Sigmoid colon (tissue), 7 donors: ENCODE results near the gene RNH1. TPM values are rescaled to one million over a fixed set of nuclear protein-coding genes. Genes with fewer than 3 reads are reported as not detected.
"Not testable (repeated sequence)": the region's sequence is repeated elsewhere in the genome, so short reads cannot be mapped to it uniquely, and the experiment has no call there.

Experiments used
- DNase-seq: peaks from one replicate; pipeline ENCODE4 v3.0.0-alpha.2; 2019
- H3K27ac ChIP-seq, 4 donors: fragments of 200-600 bp; sonication (generic); one replicate each; pipeline ENCODE4 v1.5.1; 2016 to 2019; ENCODE audit warnings: mild to moderate bottlenecking in 1 of 4
- H3K27me3 ChIP-seq, 3 donors: fragments of 200-600 bp; sonication (generic); one replicate each; pipeline ENCODE4 v1.5.1; 2019; ENCODE audit warnings: mild to moderate bottlenecking in 1 of 3
- H3K36me3 ChIP-seq, 4 donors: fragments of 200-600 bp; sonication (generic); one replicate each; pipeline ENCODE4 v1.5.1; 2016 to 2019
- H3K4me1 ChIP-seq, 4 donors: fragments of 200-600 bp; sonication (generic); one replicate each; pipeline ENCODE4 v1.5.1; 2017 to 2019
- H3K4me3 ChIP-seq, 4 donors: fragments of 200-600 bp; sonication (generic); one replicate each; pipeline ENCODE4 v1.5.1; 2017 to 2019; ENCODE audit warnings: mild to moderate bottlenecking in 2 of 4, moderate library complexity in 1 of 4
- H3K9me3 ChIP-seq, 4 donors: fragments of 200-600 bp in 3 of 4; sonication (generic) in 3 of 4; one replicate each; pipeline versions ENCODE4 v1.5.1 to v1.6.1; 2013 to 2019
- CTCF ChIP-seq, 4 experiments: fragments of 450-650 bp in 3 of 4; fragments of 200-600 bp in 1 of 4; IDR thresholded peaks; one replicate each; pipeline ENCODE4 v1.5.1; 2016 to 2019; ENCODE audit warnings: antibody characterized with exemption in 4 of 4, mild to moderate bottlenecking in 3 of 4, moderate library complexity in 2 of 4
- EP300 ChIP-seq, 4 donors: sonication (generic); formaldehyde crosslinking; IDR thresholded peaks; one replicate each; pipeline ENCODE4 v1.6.1; 2017; ENCODE audit warnings: antibody characterized with exemption in 4 of 4
- POLR2A ChIP-seq, 2 donors: fragments of 450-650 bp; IDR thresholded peaks; one replicate each; pipeline ENCODE4 v1.6.1; 2016; ENCODE audit warnings: antibody characterized with exemption in 2 of 2, mild to moderate bottlenecking in 2 of 2, moderate library complexity in 2 of 2
- POLR2AphosphoS5 ChIP-seq, 4 donors: sonication (generic); formaldehyde crosslinking; IDR thresholded peaks; one replicate each; pipeline ENCODE4 v1.6.1; 2017; ENCODE audit warnings: antibody characterized with exemption in 4 of 4
- WGBS, 2 donors: extraction: QIAGEN DNeasy Blood & Tissue Kit; methylation state at CpG; one replicate each; pipeline ENCODE4 v1.1.7; 2013; 5-methylcytosine and 5-hydroxymethylcytosine counted together
- intact Hi-C: fragments of 100-400 bp; cut with DNase I; formaldehyde crosslinking; loops from one replicate; pipeline ENCODE4 v1.15.1; 2023
- polyA plus RNA-seq, 3 donors: library from polyadenylated mRNA; stranded (reverse); fragments of 200-250 nt; gene quantifications; one replicate each; pipeline ENCODE4 v1.2.3, GENCODE V29; 2013
- total RNA-seq, 4 donors: library from RNA; depleted of rRNA; stranded (reverse); fragments of >200 nt; gene quantifications; one replicate each; pipeline ENCODE4 v1.1.0, GENCODE V29; 2016
- donor health status: healthy with polysubstance abuse.
- donor health status: Bipolar disorder and iron deficiency.
- donor health status: healthy.

RNH1 gene
- total and polyA plus RNA-seq, 7 donors = 101 to 210 (median 150) TPM

GRCh38 chr11:518463-519202 lies 11.6 kb upstream of the RNH1 start:
- 4 to 9% methylated on average over 74 of the region's 74 CpGs for WGBS, 2 donors
- peak; percentile 98 for DNase-seq
- no peaks in the 10 kb centered on the region for H3K27me3 ChIP-seq
- H3K27ac ChIP-seq = peak overlapping the region; percentile 81 to 90 (median 84)
- H3K4me1 ChIP-seq = peaks cover 0 to 9% (median 4%) of the 10 kb centered on the region in 4 donors
- H3K4me3 ChIP-seq = peak overlapping the region in 3 of 4 donors; percentile 23 to 37 (median 32)
- H3K36me3 ChIP-seq = peaks cover 0 to 13% (median 0%) of the 10 kb centered on the region in 4 donors
- intact Hi-C loops = loop anchor here (1.0 to 2.0 kb wide), 2 partner anchors 16 to 111 kb away; partner anchors contain the start of gene HRAS
- no peaks in the 10 kb centered on the region for H3K9me3 ChIP-seq
- peak; percentile 54 to 99 (median 76) for TF ChIP-seq CTCF (IDR thresholded peaks at IDR 0.05)
- peak in 1 of 4 donors; percentile 9 for TF ChIP-seq EP300 (IDR thresholded peaks at IDR 0.05)
- TF ChIP-seq POLR2AphosphoS5 (IDR thresholded peaks at IDR 0.05) = peak; percentile 14 to 79 (median 41)
- no peak for TF ChIP-seq POLR2A (IDR thresholded peaks at IDR 0.05)

GRCh38 chr11:516918-517685 lies 10.1 kb upstream of the RNH1 start:
- DNase-seq = peak; percentile 64
- H3K9me3 ChIP-seq, intact Hi-C loops, H3K27me3 ChIP-seq, H3K4me3 ChIP-seq, H3K4me1 ChIP-seq: not testable (repeated sequence)
- WGBS, 2 donors = 96 to 97% methylated on average over 43 of the region's 43 CpGs
- Histone ChIP-seq H3K27ac (peak overlapping the region in 1 of 4 donors; percentile 81), H3K36me3 (peaks cover 0 to 13% (median 0%) of the 10 kb centered on the region in 4 donors)

- WGBS, 2 donors = 96 to 98% methylated on average over 4 of the region's 4 CpGs
- DNase-seq = no peak
- intact Hi-C loops = no loop called here
- no peak overlapping the region for H3K4me3 ChIP-seq
- H3K27ac ChIP-seq = no peak overlapping the region
- H3K4me1 ChIP-seq = peaks cover 0 to 9% (median 4%) of the 10 kb centered on the region in 4 donors
- no peaks in the 10 kb centered on the region for H3K27me3 ChIP-seq
- TF ChIP-seq EP300 (IDR thresholded peaks at IDR 0.05) (no peak), POLR2AphosphoS5 (IDR thresholded peaks at IDR 0.05) (no peak), CTCF (IDR thresholded peaks at IDR 0.05) (no peak), POLR2A (IDR thresholded peaks at IDR 0.05) (no peak)
- H3K9me3 ChIP-seq = no peaks in the 10 kb centered on the region
- peaks cover 0 to 13% (median 0%) of the 10 kb centered on the region in 4 donors for H3K36me3 ChIP-seq
These were observed 9.4 kb upstream of the RNH1 start for GRCh38 chr11:516400-516799.

GRCh38 chr11:515131-515530 lies 8.1 kb upstream of the RNH1 start:
- 94 to 96% methylated on average over 6 of the region's 6 CpGs for WGBS, 2 donors
- peaks cover 0 to 24% (median 0%) of the 10 kb centered on the region in 4 donors for H3K36me3 ChIP-seq
- intact Hi-C loops = no loop called here
- peaks cover 0 to 9% (median 4%) of the 10 kb centered on the region in 4 donors for H3K4me1 ChIP-seq
- TF ChIP-seq POLR2A (IDR thresholded peaks at IDR 0.05) = no peak
- no peak for DNase-seq
- H3K27me3 ChIP-seq = no peaks in the 10 kb centered on the region
- H3K4me3 ChIP-seq = no peak overlapping the region
- H3K27ac ChIP-seq = no peak overlapping the region
- no peaks in the 10 kb centered on the region for H3K9me3 ChIP-seq

- 94% methylated on average over 10 of the region's 10 CpGs for WGBS, 2 donors
- Histone ChIP-seq H3K9me3 (no peaks in the 10 kb centered on the region), H3K36me3 (peaks cover 0 to 29% (median 0%) of the 10 kb centered on the region in 4 donors), H3K27me3 (no peaks in the 10 kb centered on the region), H3K4me1 (peaks cover 0 to 9% (median 4%) of the 10 kb centered on the region in 4 donors), H3K27ac (no peak overlapping the region), H3K4me3 (no peak overlapping the region)
- DNase-seq = no peak
- intact Hi-C loops = no loop called here
- no peak for TF ChIP-seq POLR2AphosphoS5 (IDR thresholded peaks at IDR 0.05)
- TF ChIP-seq EP300 (IDR thresholded peaks at IDR 0.05) = no peak
- TF ChIP-seq CTCF (IDR thresholded peaks at IDR 0.05) = no peak
- TF ChIP-seq POLR2A (IDR thresholded peaks at IDR 0.05) = no peak
These were observed 7.6 kb upstream of the RNH1 start for GRCh38 chr11:514606-515005.
